Suprapubic skin (tissue), 4 donors: ENCODE measurements around the gene ATF7IP. TPM values are rescaled to one million over a fixed set of nuclear protein-coding genes. Genes with fewer than 3 reads are reported as not detected.
A peak's percentile ranks its signal among the peaks of the same experiment; 100 is the strongest.

ENCODE experiments used
- DNase-seq, 2 donors: peaks; one replicate each; pipeline ENCODE4 v3.0.0-alpha.2; 2019; ENCODE audit warnings: low spot score in 2 of 2
- H3K27ac ChIP-seq: fragments of 200-600 bp; sonication (generic); one replicate; pipeline ENCODE4 v1.5.1; 2019
- H3K27me3 ChIP-seq: fragments of 200-600 bp; sonication (generic); one replicate; pipeline ENCODE4 v1.5.1; 2019
- H3K36me3 ChIP-seq: fragments of 200-600 bp; sonication (generic); one replicate; pipeline ENCODE4 v1.5.1; 2019
- H3K4me1 ChIP-seq: fragments of 200-600 bp; sonication (generic); one replicate; pipeline ENCODE4 v1.5.1; 2019
- H3K4me3 ChIP-seq: fragments of 200-600 bp; sonication (generic); one replicate; pipeline ENCODE4 v1.5.1; 2019; ENCODE audit warnings: mild to moderate bottlenecking
- H3K9me3 ChIP-seq: fragments of 200-600 bp; sonication (generic); one replicate; pipeline ENCODE4 v1.5.1; 2019
- EP300 ChIP-seq: sonication (generic); formaldehyde crosslinking; IDR thresholded peaks from one replicate; pipeline ENCODE4 v1.6.1; 2017; ENCODE audit warnings: antibody characterized with exemption
- POLR2A ChIP-seq, 2 donors: fragments of 450-650 bp; IDR thresholded peaks; one replicate each; pipeline ENCODE4 v1.6.1; 2017; ENCODE audit warnings: antibody characterized with exemption in 2 of 2, mild to moderate bottlenecking in 2 of 2, moderate library complexity in 2 of 2
- POLR2AphosphoS5 ChIP-seq, 3 donors: sonication (generic); formaldehyde crosslinking; IDR thresholded peaks; one replicate each; pipeline ENCODE4 v1.6.1; 2017; ENCODE audit warnings: antibody characterized with exemption in 3 of 3
- WGBS: methylation state at CpG from one replicate; pipeline ENCODE4 v1.1.5; 2018; 5-methylcytosine and 5-hydroxymethylcytosine counted together
- total RNA-seq, 4 donors: library from RNA; depleted of rRNA; stranded (reverse); fragments of >200 nt; gene quantifications; one replicate each; pipeline ENCODE4 v1.1.0, GENCODE V29; 2016
- TF ChIP-seq, protein P1 (sequence below), 2 donors: fragments of 200-600 bp in 1 of 2; fragments of 450-650 bp in 1 of 2; sonication (generic) in 1 of 2; IDR thresholded peaks; one replicate each; pipeline ENCODE4 v1.5.1; 2016 to 2019; ENCODE audit warnings: antibody characterized with exemption in 2 of 2, mild to moderate bottlenecking in 1 of 2, moderate library complexity in 1 of 2

ATF7IP gene
- total RNA-seq, 4 donors from 2014 or later = 41.0 to 79.6 (median 59.2) TPM

DNA sequence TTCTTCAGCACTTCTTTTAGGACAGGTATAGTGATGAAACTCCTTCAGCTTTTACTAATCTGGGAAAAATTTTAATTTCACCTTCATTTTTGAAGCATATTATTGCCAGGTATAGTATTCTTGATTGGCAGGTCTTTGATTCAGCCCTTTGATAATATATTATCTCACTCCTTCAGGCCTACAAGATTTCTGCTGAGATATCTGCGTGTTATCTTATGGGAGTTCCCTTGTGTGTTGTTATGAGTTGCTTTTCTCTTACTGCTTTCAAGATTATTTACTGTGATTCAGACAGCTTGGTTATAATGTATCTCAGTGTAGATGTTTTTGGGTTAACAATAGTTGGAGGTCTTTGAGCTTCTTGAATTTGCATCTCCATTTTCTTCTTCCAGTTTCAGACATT lies 87.4 kb downstream of the ATF7IP start:
- H3K4me3 ChIP-seq = no peak overlapping the region
- peaks cover 68% of the 10 kb centered on the region for H3K36me3 ChIP-seq
- DNase-seq = no peak
- TF ChIP-seq EP300 (no peak), POLR2AphosphoS5 (IDR thresholded peaks at IDR 0.05) (no peak), POLR2A (IDR thresholded peaks at IDR 0.05) (no peak)
- TF ChIP-seq, protein P1, sequence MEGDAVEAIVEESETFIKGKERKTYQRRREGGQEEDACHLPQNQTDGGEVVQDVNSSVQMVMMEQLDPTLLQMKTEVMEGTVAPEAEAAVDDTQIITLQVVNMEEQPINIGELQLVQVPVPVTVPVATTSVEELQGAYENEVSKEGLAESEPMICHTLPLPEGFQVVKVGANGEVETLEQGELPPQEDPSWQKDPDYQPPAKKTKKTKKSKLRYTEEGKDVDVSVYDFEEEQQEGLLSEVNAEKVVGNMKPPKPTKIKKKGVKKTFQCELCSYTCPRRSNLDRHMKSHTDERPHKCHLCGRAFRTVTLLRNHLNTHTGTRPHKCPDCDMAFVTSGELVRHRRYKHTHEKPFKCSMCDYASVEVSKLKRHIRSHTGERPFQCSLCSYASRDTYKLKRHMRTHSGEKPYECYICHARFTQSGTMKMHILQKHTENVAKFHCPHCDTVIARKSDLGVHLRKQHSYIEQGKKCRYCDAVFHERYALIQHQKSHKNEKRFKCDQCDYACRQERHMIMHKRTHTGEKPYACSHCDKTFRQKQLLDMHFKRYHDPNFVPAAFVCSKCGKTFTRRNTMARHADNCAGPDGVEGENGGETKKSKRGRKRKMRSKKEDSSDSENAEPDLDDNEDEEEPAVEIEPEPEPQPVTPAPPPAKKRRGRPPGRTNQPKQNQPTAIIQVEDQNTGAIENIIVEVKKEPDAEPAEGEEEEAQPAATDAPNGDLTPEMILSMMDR (IDR thresholded peaks at IDR 0.05) = no peak
- WGBS = 44% methylated on average over 1 of the region's 1 CpG
- no peaks in the 10 kb centered on the region for H3K4me1 ChIP-seq
- no peak overlapping the region for H3K27ac ChIP-seq
- H3K9me3 ChIP-seq = no peaks in the 10 kb centered on the region
- H3K27me3 ChIP-seq = no peaks in the 10 kb centered on the region

DNA sequence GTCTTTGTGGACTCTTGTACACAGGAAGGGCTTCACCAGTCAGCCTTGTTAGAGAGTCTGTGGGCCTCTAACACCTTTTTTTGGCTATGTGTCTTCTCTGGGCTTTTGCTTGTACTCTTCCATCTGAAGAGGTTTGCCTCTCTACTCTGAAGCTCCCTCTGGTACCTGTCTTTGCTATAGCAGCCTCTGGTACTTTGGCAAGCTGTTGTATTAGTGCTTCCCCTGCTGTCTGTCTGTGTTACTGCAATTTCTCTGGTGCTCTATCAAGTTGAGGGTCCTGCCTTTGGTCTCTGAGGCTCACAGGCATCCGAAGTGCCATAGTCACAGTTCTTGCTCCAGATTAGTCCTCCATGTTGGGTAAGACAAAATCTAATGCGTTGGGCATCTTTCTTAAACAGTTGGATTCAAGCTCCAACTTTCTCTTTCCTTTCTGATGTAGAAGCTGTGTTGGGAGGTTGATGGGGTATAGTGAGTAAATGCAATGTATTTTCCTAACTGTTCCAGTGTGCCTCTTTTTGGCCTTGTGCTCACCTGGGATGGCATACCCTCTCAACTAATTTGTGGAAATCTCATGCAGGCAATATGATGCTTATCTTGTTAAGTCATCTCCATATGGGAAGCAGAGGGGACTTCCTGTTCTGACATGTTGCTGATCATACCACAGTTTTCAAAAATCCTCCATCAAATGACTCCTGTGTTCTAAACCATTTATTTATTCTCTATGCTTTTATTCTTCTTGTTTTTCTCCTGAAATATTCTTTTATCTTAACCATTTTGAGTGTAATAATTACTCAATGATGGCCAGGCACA lies 88.8 kb downstream of the ATF7IP start:
- WGBS = 73% methylated on average over 2 of the region's 2 CpGs
- Histone ChIP-seq H3K9me3 (no peaks in the 10 kb centered on the region), H3K36me3 (peaks cover 64% of the 10 kb centered on the region)

DNA sequence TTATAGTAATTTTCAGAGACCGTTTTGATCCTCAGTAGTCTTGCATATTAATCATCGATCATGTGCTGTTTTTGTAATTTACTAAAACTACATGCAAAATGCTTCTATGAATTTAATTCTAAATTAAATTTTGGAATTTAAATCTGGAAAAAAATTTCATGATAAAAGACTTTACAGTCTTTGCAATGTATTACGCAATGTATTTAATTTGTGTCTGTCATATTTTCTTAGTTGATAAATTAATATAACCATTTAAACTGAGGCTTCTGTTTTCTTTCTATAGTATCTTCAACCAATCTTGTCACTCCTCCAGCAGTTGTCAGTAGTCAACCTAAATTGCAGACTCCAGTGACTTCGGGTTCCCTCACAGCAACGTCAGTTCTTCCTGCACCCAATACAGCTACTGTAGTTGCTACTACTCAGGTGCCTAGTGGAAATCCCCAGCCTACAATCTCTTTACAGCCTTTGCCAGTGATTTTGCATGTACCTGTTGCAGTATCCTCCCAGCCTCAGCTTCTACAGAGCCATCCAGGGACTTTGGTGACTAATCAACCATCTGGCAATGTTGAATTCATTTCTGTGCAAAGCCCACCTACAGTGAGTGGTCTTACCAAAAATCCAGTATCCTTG lies 94.8 kb downstream of the ATF7IP start:
- Histone ChIP-seq H3K36me3 (peaks cover 62% of the 10 kb centered on the region), H3K27me3 (no peaks in the 10 kb centered on the region), H3K4me1 (no peaks in the 10 kb centered on the region), H3K4me3 (no peak overlapping the region), H3K9me3 (no peaks in the 10 kb centered on the region), H3K27ac (no peak overlapping the region)
- no peak for DNase-seq
- TF ChIP-seq EP300 (no peak), POLR2AphosphoS5 (IDR thresholded peaks at IDR 0.05) (no peak), POLR2A (IDR thresholded peaks at IDR 0.05) (no peak)
- TF ChIP-seq, protein P1 (IDR thresholded peaks at IDR 0.05) = no peak
- WGBS = 90% methylated on average over 5 of the region's 5 CpGs

More for the DNA sequence above, 88.8 kb downstream of the ATF7IP start:
- no peak overlapping the region for H3K27ac ChIP-seq
- no peak overlapping the region for H3K4me3 ChIP-seq
- DNase-seq = no peak
- no peaks in the 10 kb centered on the region for H3K4me1 ChIP-seq
- H3K27me3 ChIP-seq = no peaks in the 10 kb centered on the region
- TF ChIP-seq, protein P1 (IDR thresholded peaks at IDR 0.05) = peak; percentile 10 to 11
- TF ChIP-seq EP300 = no peak

DNA sequence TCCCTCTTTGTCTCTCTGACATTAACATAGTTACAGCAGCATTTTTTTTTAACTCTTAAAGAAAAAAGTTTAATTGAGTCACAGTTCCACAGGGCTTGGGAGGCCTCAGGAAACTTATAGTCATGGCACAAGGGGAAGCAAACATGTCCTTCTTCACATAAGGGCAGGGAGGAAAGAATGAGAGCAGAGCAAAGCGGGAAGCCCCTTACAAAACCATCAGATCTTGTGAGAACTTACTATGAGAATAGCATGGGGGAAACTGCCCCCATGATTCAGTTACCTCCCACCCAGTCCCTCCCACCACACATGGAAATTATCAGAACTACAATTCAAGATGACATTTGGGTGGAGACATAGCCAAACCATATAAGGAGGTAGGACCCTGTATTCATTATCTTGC lies 106.0 kb downstream of the ATF7IP start:
- TF ChIP-seq EP300 (no peak), POLR2AphosphoS5 (IDR thresholded peaks at IDR 0.05) (no peak), POLR2A (IDR thresholded peaks at IDR 0.05) (no peak)
- TF ChIP-seq, protein P1 (IDR thresholded peaks at IDR 0.05) = no peak
- Histone ChIP-seq H3K27me3 (no peaks in the 10 kb centered on the region), H3K36me3 (peaks cover 67% of the 10 kb centered on the region), H3K9me3 (peaks cover 28% of the 10 kb centered on the region), H3K27ac (no peak overlapping the region), H3K4me1 (no peaks in the 10 kb centered on the region), H3K4me3 (no peak overlapping the region)
- 100% methylated on average over 1 of the region's 1 CpG for WGBS
- DNase-seq = no peak

DNA sequence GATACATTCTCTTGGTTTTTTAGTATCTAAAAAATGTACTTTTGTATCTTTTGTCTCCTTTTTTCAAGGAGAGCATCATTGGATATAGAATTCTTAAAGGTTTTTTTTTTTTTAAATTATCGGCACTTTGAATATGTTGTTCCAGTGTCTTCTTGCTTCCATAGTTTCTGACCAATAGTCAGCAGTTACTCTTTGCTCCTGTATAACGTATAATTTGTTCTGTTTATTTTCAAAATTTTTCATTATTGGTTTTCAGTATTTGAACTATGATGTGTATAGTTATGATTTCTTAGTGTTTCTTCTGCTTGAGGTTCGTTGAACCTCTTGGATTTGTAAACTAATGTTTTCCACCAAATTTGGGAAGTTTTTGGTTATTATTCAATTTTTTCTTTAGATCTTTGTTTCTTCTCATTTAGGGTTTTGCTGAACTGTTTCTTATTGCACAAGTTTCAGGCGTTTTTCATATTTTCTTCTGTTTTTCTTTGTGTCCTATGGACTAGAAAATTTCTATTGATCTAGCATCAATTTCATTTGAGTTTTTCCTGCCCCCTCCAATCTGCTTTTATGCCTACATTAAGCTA lies 108.3 kb downstream of the ATF7IP start:
- peaks cover 79% of the 10 kb centered on the region for H3K36me3 ChIP-seq

More for the DNA sequence above, 108.3 kb downstream of the ATF7IP start:
- WGBS = 87% methylated on average over 4 of the region's 4 CpGs
- TF ChIP-seq EP300 (no peak), POLR2A (IDR thresholded peaks at IDR 0.05) (no peak), POLR2AphosphoS5 (IDR thresholded peaks at IDR 0.05) (no peak)
- TF ChIP-seq, protein P1 (IDR thresholded peaks at IDR 0.05) = no peak
- Histone ChIP-seq H3K27ac (no peak overlapping the region), H3K4me3 (no peak overlapping the region), H3K9me3 (peaks cover 28% of the 10 kb centered on the region), H3K4me1 (no peaks in the 10 kb centered on the region), H3K27me3 (no peaks in the 10 kb centered on the region)
- no peak for DNase-seq
